ENCODE results near the gene ZNF460. TPM values are rescaled to one million over a fixed set of nuclear protein-coding genes. Genes with fewer than 3 reads are reported as not detected.

The ZNF460 gene
- polyA plus RNA-seq, 2 donors = 0.75 to 3.8 TPM

DNA sequence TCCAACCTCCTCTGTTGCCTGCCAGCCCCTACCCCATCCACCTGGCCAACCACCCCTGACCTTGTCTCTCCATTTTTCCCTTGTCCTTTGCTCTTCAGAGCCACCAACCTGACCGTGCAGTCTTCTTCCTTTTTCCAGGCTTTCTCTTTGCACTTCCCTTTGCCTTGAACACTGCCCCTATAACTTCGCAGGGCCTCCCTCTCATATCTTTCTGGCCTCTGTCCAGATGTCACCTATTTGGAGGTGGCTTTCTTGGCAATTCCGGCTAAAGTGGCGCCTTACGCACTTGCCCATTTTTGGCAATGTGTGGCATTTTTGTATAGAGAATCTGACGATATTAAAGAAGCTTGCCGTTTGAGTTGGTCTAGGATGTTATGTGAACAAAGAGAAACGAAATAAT lies 40.8 kb downstream of the ZNF460 start:
- WGBS, 2 donors = 28 to 33% methylated on average over 8 of the region's 8 CpGs
- Histone ChIP-seq H3K4me1 (ENCODE audit: control insufficient read depth in 2 of 2, insufficient read depth in 2 of 2, low read length in 1 of 2) (peaks cover 2% of the 10 kb centered on the region in 2 donors), H3K36me3 (ENCODE audit: control insufficient read depth in 2 of 2, insufficient read depth in 2 of 2, low read length in 1 of 2) (peaks cover 2 to 18% of the 10 kb centered on the region in 2 donors), H3K27me3 (ENCODE audit: control insufficient read depth in 1 of 2, insufficient read depth in 2 of 2, low read length in 2 of 2) (no peaks in the 10 kb centered on the region), H3K9me3 (ENCODE audit: control insufficient read depth in 2 of 2, insufficient read depth in 1 of 2, low read depth in 1 of 2, low read length in 1 of 2) (peaks cover 0 to 3% of the 10 kb centered on the region in 2 donors), H3K4me3 (ENCODE audit: low read depth in 1 of 2, low read length in 2 of 2) (peak overlapping the region; percentile 80 to 85), H3K27ac (ENCODE audit: low read depth in 2 of 2, low read length in 1 of 2) (peak overlapping the region in 1 of 2 donors; percentile 85)

- H3K4me3 ChIP-seq (ENCODE audit: low read depth in 1 of 2, low read length in 2 of 2) = peak overlapping the region in 1 of 2 donors; percentile 85
- peaks cover 0 to 3% of the 10 kb centered on the region in 2 donors for H3K9me3 ChIP-seq (ENCODE audit: control insufficient read depth in 2 of 2, insufficient read depth in 1 of 2, low read depth in 1 of 2, low read length in 1 of 2)
These were observed 41.5 kb downstream of the ZNF460 start for GRCh38 chr19:57321751-57322150.

GRCh38 chr19:57324992-57325391 lies 44.7 kb downstream of the ZNF460 start:
- peaks cover 0 to 14% of the 10 kb centered on the region in 2 donors for H3K9me3 ChIP-seq (ENCODE audit: control insufficient read depth in 2 of 2, insufficient read depth in 1 of 2, low read depth in 1 of 2, low read length in 1 of 2)
- no peak overlapping the region for H3K27ac ChIP-seq (ENCODE audit: low read depth in 2 of 2, low read length in 1 of 2)
- no peaks in the 10 kb centered on the region for H3K27me3 ChIP-seq (ENCODE audit: control insufficient read depth in 1 of 2, insufficient read depth in 2 of 2, low read length in 2 of 2)
- H3K36me3 ChIP-seq (ENCODE audit: control insufficient read depth in 2 of 2, insufficient read depth in 2 of 2, low read length in 1 of 2) = peaks cover 21 to 40% of the 10 kb centered on the region in 2 donors
- peaks cover 0 to 2% of the 10 kb centered on the region in 2 donors for H3K4me1 ChIP-seq (ENCODE audit: control insufficient read depth in 2 of 2, insufficient read depth in 2 of 2, low read length in 1 of 2)
- no peak overlapping the region for H3K4me3 ChIP-seq (ENCODE audit: low read depth in 1 of 2, low read length in 2 of 2)

More at GRCh38 chr19:57321751-57322150, 41.5 kb downstream of the ZNF460 start:
- Histone ChIP-seq H3K27me3 (ENCODE audit: control insufficient read depth in 1 of 2, insufficient read depth in 2 of 2, low read length in 2 of 2) (no peaks in the 10 kb centered on the region), H3K4me1 (ENCODE audit: control insufficient read depth in 2 of 2, insufficient read depth in 2 of 2, low read length in 1 of 2) (peaks cover 2% of the 10 kb centered on the region in 2 donors), H3K27ac (ENCODE audit: low read depth in 2 of 2, low read length in 1 of 2) (no peak overlapping the region), H3K36me3 (ENCODE audit: control insufficient read depth in 2 of 2, insufficient read depth in 2 of 2, low read length in 1 of 2) (peaks cover 6 to 23% of the 10 kb centered on the region in 2 donors)
- 66 to 71% methylated on average over 3 of the region's 3 CpGs for WGBS, 2 donors

DNA sequence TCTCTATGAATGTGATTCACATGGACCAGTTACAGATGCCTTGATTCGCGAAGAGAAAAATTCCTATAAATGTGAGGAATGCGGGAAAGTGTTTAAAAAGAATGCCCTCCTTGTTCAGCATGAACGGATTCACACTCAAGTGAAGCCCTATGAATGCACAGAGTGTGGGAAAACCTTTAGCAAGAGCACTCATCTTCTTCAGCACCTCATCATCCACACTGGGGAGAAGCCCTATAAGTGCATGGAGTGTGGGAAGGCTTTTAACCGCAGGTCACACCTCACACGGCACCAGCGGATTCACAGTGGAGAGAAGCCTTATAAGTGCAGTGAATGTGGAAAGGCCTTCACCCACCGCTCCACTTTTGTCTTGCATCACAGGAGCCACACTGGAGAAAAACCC lies 47.7 kb downstream of the ZNF460 start:
- H3K4me1 ChIP-seq (ENCODE audit: control insufficient read depth in 2 of 2, insufficient read depth in 2 of 2, low read length in 1 of 2) = no peaks in the 10 kb centered on the region
- 95 to 97% methylated on average over 8 of the region's 8 CpGs for WGBS, 2 donors
- H3K36me3 ChIP-seq (ENCODE audit: control insufficient read depth in 2 of 2, insufficient read depth in 2 of 2, low read length in 1 of 2) = peaks cover 21 to 40% of the 10 kb centered on the region in 2 donors
- H3K27ac ChIP-seq (ENCODE audit: low read depth in 2 of 2, low read length in 1 of 2) = no peak overlapping the region
- no peaks in the 10 kb centered on the region for H3K27me3 ChIP-seq (ENCODE audit: control insufficient read depth in 1 of 2, insufficient read depth in 2 of 2, low read length in 2 of 2)
- peaks cover 0 to 14% of the 10 kb centered on the region in 2 donors for H3K9me3 ChIP-seq (ENCODE audit: control insufficient read depth in 2 of 2, insufficient read depth in 1 of 2, low read depth in 1 of 2, low read length in 1 of 2)
- no peak overlapping the region for H3K4me3 ChIP-seq (ENCODE audit: low read depth in 1 of 2, low read length in 2 of 2)

- Histone ChIP-seq H3K27me3 (ENCODE audit: control insufficient read depth in 1 of 2, insufficient read depth in 2 of 2, low read length in 2 of 2) (no peaks in the 10 kb centered on the region), H3K4me1 (ENCODE audit: control insufficient read depth in 2 of 2, insufficient read depth in 2 of 2, low read length in 1 of 2) (no peaks in the 10 kb centered on the region), H3K27ac (ENCODE audit: low read depth in 2 of 2, low read length in 1 of 2) (no peak overlapping the region), H3K9me3 (ENCODE audit: control insufficient read depth in 2 of 2, insufficient read depth in 1 of 2, low read depth in 1 of 2, low read length in 1 of 2) (no peaks in the 10 kb centered on the region), H3K4me3 (ENCODE audit: low read depth in 1 of 2, low read length in 2 of 2) (no peak overlapping the region), H3K36me3 (ENCODE audit: control insufficient read depth in 2 of 2, insufficient read depth in 2 of 2, low read length in 1 of 2) (no peaks in the 10 kb centered on the region)
- WGBS, 2 donors = 51 to 62% methylated on average over 4 of the region's 4 CpGs
These were observed 53.9 kb downstream of the ZNF460 start for GRCh38 chr19:57334191-57334590.

- no peak overlapping the region for H3K4me3 ChIP-seq (ENCODE audit: low read depth in 1 of 2, low read length in 2 of 2)
- H3K9me3 ChIP-seq (ENCODE audit: control insufficient read depth in 2 of 2, insufficient read depth in 1 of 2, low read depth in 1 of 2, low read length in 1 of 2) = no peaks in the 10 kb centered on the region
- H3K4me1 ChIP-seq (ENCODE audit: control insufficient read depth in 2 of 2, insufficient read depth in 2 of 2, low read length in 1 of 2) = no peaks in the 10 kb centered on the region
- 46 to 52% methylated on average over 3 of the region's 3 CpGs for WGBS, 2 donors
- H3K27ac ChIP-seq (ENCODE audit: low read depth in 2 of 2, low read length in 1 of 2) = no peak overlapping the region
- H3K36me3 ChIP-seq (ENCODE audit: control insufficient read depth in 2 of 2, insufficient read depth in 2 of 2, low read length in 1 of 2) = no peaks in the 10 kb centered on the region
- no peaks in the 10 kb centered on the region for H3K27me3 ChIP-seq (ENCODE audit: control insufficient read depth in 1 of 2, insufficient read depth in 2 of 2, low read length in 2 of 2)
These were observed 58.6 kb downstream of the ZNF460 start for GRCh38 chr19:57338877-57339276.

DNA sequence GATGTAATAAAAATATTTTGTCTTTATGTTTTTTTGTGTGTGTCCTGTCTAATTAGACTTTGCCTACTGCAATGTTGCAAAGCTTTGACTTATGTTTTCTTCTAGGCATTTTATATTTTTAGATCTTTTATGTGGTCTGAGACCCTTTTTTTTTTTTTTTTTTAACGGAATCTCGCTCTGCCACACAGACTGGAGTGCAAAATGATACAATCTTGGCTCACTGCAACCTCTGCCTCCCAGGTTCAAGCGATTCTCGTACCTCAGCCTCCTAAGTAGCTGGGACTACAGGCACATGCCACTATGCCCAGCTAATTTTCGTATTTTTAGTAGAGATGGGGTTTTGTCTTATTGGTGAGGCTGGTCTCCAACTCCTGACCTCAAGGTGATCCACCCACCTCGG lies 62.3 kb downstream of the ZNF460 start:
- Histone ChIP-seq H3K4me3 (ENCODE audit: low read depth in 1 of 2, low read length in 2 of 2) (no peak overlapping the region), H3K9me3 (ENCODE audit: control insufficient read depth in 2 of 2, insufficient read depth in 1 of 2, low read depth in 1 of 2, low read length in 1 of 2) (no peaks in the 10 kb centered on the region), H3K4me1 (ENCODE audit: control insufficient read depth in 2 of 2, insufficient read depth in 2 of 2, low read length in 1 of 2) (no peaks in the 10 kb centered on the region), H3K36me3 (ENCODE audit: control insufficient read depth in 2 of 2, insufficient read depth in 2 of 2, low read length in 1 of 2) (no peaks in the 10 kb centered on the region), H3K27ac (ENCODE audit: low read depth in 2 of 2, low read length in 1 of 2) (no peak overlapping the region), H3K27me3 (ENCODE audit: control insufficient read depth in 1 of 2, insufficient read depth in 2 of 2, low read length in 2 of 2) (no peaks in the 10 kb centered on the region)
- WGBS, 2 donors = 76 to 81% methylated on average over 6 of the region's 6 CpGs

Other genes starting within 250 kb of the ZNF460 start
- gene USP29, start 160.5 kb upstream of the ZNF460 start, polyA plus RNA-seq = not detected
- not detected for gene ZIM3, start 135.3 kb upstream of the ZNF460 start, polyA plus RNA-seq
- gene DUXA, start 113.0 kb upstream of the ZNF460 start, polyA plus RNA-seq = not detected
- 1 to 10 TPM; 4.5 to 5.6 TPM for gene ZNF264, start 89.0 kb upstream of the ZNF460 start, polyA plus RNA-seq
- under 1 TPM; 0.49 to 0.92 TPM for gene AURKC, start 49.5 kb upstream of the ZNF460 start, polyA plus RNA-seq
- gene ZNF805, start 39.9 kb upstream of the ZNF460 start, polyA plus RNA-seq = under 1 TPM; 0.73 to 0.76 TPM
- gene ZNF543, start 40.0 kb downstream of the ZNF460 start, polyA plus RNA-seq = 1 to 10 TPM; 1.4 to 2.6 TPM
- gene ZNF304, start 70.8 kb downstream of the ZNF460 start, polyA plus RNA-seq = 1 to 10 TPM; 2.2 to 3.0 TPM
- 10 to 100 TPM; 19.6 to 25.8 TPM for gene TRAPPC2B, start 83.1 kb downstream of the ZNF460 start, polyA plus RNA-seq
- gene ZNF547, start 83.1 kb downstream of the ZNF460 start, polyA plus RNA-seq = 1 to 10 TPM; 1.3 to 2.7 TPM
- gene ZNF548, start 109.4 kb downstream of the ZNF460 start, polyA plus RNA-seq = 1 to 10 TPM; 4.1 TPM
- 1 to 10 TPM; 2.2 to 3.2 TPM for gene ZNF17, start 130.7 kb downstream of the ZNF460 start, polyA plus RNA-seq
- gene ZNF749, start 154.8 kb downstream of the ZNF460 start, polyA plus RNA-seq = 1 to 10 TPM; 2.6 to 6.4 TPM
- gene VN1R1, start 176.7 kb downstream of the ZNF460 start, polyA plus RNA-seq = under 1 TPM; 0.14 to 0.19 TPM
- gene ZNF772, start 197.1 kb downstream of the ZNF460 start, polyA plus RNA-seq = 1 to 10 TPM in 1 of 2 donors, under 1 TPM in 1; 0.96 to 1.6 TPM
- gene ZNF419, start 207.3 kb downstream of the ZNF460 start, polyA plus RNA-seq = 1 to 10 TPM; 2.9 to 3.6 TPM
- 1 to 10 TPM; 1.4 to 3.0 TPM for gene ZNF773, start 219.5 kb downstream of the ZNF460 start, polyA plus RNA-seq
- 1 to 10 TPM in 1 of 2 donors, under 1 TPM in 1; 0.94 to 1.2 TPM for gene ZNF549, start 246.9 kb downstream of the ZNF460 start, polyA plus RNA-seq

All from esophagus (tissue), 2 donors.